HepG2 (cell line): ENCODE data around the gene COG5. TPM values are rescaled to one million over a fixed set of nuclear protein-coding genes. Genes with fewer than 3 reads are reported as not detected.

ENCODE experiments used
- ARID5B ChIP-seq: IDR thresholded peaks from 2 replicates; pipeline ENCODE4 v1.4.0; 2020; ENCODE audit warnings: mild to moderate bottlenecking, missing genetic modification reagents
- BRD4 ChIP-seq: sonication (generic); formaldehyde crosslinking; IDR thresholded peaks from 2 replicates; pipeline ENCODE4 v1.4.0; 2020; ENCODE audit warnings: missing genetic modification reagents
- DMAP1 ChIP-seq: IDR thresholded peaks from 2 replicates; pipeline ENCODE4 v1.6.1; 2016
- HOXA5 ChIP-seq: sonication (generic); formaldehyde crosslinking; IDR thresholded peaks from 2 replicates; pipeline ENCODE4 v1.4.0; 2020; ENCODE audit warnings: missing genetic modification reagents
- KAT7 ChIP-seq: IDR thresholded peaks from 2 replicates; pipeline ENCODE4 v1.6.1; 2018; ENCODE audit warnings: borderline replicate concordance, missing compliant biosample characterization
- MYC ChIP-seq: sonication (generic); formaldehyde crosslinking; IDR thresholded peaks from 2 replicates; pipeline ENCODE4 v1.9.0; 2021; ENCODE audit warnings: missing genetic modification reagents, borderline replicate concordance
- PHF8 ChIP-seq: sonication (generic); formaldehyde crosslinking; IDR thresholded peaks from 2 replicates; pipeline ENCODE4 v1.5.0; 2020; ENCODE audit warnings: missing genetic modification reagents
- SP1 ChIP-seq, 2 experiments: fragments of 450-650 bp in 1 of 2; sonication (generic) in 1 of 2; formaldehyde crosslinking in 1 of 2; IDR thresholded peaks; 2 replicates each; pipeline versions ENCODE4 v1.4.0 to v1.6.1; 2016 to 2020; ENCODE audit warnings: missing genetic modification reagents in 1 of 2
- TBX2 ChIP-seq: sonication (generic); formaldehyde crosslinking; IDR thresholded peaks from 2 replicates; pipeline ENCODE4 v1.5.0; 2020; ENCODE audit warnings: missing genetic modification reagents, mild to moderate bottlenecking, borderline replicate concordance
- TOPORS ChIP-seq: sonication (generic); formaldehyde crosslinking; IDR thresholded peaks from 2 replicates; pipeline ENCODE4 v1.8.0; 2023; ENCODE audit warnings: mild to moderate bottlenecking, missing genetic modification reagents
- U2AF1 ChIP-seq: fragments of 200-400 bp; formaldehyde crosslinking; optimal IDR thresholded peaks from 2 replicates; pipeline ENCODE3; 2017; ENCODE audit warnings: mild to moderate bottlenecking, low read depth, low read length
- ZNF382 ChIP-seq: sonication (generic); formaldehyde crosslinking; IDR thresholded peaks from 2 replicates; pipeline ENCODE4 v1.5.0; 2020; ENCODE audit warnings: missing genetic modification reagents, mild to moderate bottlenecking, borderline replicate concordance
- ZNF749 ChIP-seq: sonication (generic); formaldehyde crosslinking; IDR thresholded peaks from 2 replicates; pipeline ENCODE4 v1.8.0; 2022; ENCODE audit warnings: mild to moderate bottlenecking, missing genetic modification reagents, moderate library complexity, borderline replicate concordance
- ZNF792 ChIP-seq: IDR thresholded peaks from 2 replicates; pipeline ENCODE4 v1.6.1; 2016
- ZSCAN22 ChIP-seq: sonication (generic); formaldehyde crosslinking; IDR thresholded peaks from 2 replicates; pipeline ENCODE4 v1.4.0; 2020; ENCODE audit warnings: mild to moderate bottlenecking, missing genetic modification reagents
- polyA plus RNA-seq, 8 experiments: library from polyadenylated mRNA; depleted of rRNA in 3 of 8; stranded (reverse) in 7 of 8; unstranded in 1 of 8; fragments of >200 nt; fragmentation: Illumina TruSeq in 4 of 8; extraction: Trizol in 4 of 8; gene quantifications; 2 replicates each; pipeline versions ENCODE4 v1.2.1 to v1.2.3, GENCODE V29; 2011 to 2016; ENCODE audit warnings: low read depth in 4 of 8, missing spikeins in 1 of 8, mixed read lengths in 1 of 8; ENCODE audit not compliant: insufficient read depth in 1 of 8
- total RNA-seq, 5 experiments: library from RNA; depleted of rRNA; stranded (reverse); fragments of >200 nt; fragmentation: Illumina TruSeq; extraction: Trizol; gene quantifications; 2 replicates each; pipeline ENCODE4 v1.2.3, GENCODE V29; 2016; ENCODE audit warnings: low read depth in 1 of 5
- TF ChIP-seq, protein P1 (sequence below): fragments of 450-650 bp; IDR thresholded peaks from 2 replicates; pipeline ENCODE4 v1.6.1; 2016
- TF ChIP-seq, protein P2 (sequence below): IDR thresholded peaks from 2 replicates; pipeline ENCODE4 v1.6.1; 2016; ENCODE audit warnings: mild to moderate bottlenecking
- TF ChIP-seq, protein P3 (sequence below): sonication (generic); formaldehyde crosslinking; IDR thresholded peaks from 2 replicates; pipeline ENCODE4 v1.4.0; 2020; ENCODE audit warnings: low read depth, missing genetic modification reagents

Gene COG5
- total and polyA plus RNA-seq, 2 of the 13 experiments (the other 11 are each of a cell fraction or from before 2014, with no cell fraction given): 20.4 to 31.3 TPM

DNA sequence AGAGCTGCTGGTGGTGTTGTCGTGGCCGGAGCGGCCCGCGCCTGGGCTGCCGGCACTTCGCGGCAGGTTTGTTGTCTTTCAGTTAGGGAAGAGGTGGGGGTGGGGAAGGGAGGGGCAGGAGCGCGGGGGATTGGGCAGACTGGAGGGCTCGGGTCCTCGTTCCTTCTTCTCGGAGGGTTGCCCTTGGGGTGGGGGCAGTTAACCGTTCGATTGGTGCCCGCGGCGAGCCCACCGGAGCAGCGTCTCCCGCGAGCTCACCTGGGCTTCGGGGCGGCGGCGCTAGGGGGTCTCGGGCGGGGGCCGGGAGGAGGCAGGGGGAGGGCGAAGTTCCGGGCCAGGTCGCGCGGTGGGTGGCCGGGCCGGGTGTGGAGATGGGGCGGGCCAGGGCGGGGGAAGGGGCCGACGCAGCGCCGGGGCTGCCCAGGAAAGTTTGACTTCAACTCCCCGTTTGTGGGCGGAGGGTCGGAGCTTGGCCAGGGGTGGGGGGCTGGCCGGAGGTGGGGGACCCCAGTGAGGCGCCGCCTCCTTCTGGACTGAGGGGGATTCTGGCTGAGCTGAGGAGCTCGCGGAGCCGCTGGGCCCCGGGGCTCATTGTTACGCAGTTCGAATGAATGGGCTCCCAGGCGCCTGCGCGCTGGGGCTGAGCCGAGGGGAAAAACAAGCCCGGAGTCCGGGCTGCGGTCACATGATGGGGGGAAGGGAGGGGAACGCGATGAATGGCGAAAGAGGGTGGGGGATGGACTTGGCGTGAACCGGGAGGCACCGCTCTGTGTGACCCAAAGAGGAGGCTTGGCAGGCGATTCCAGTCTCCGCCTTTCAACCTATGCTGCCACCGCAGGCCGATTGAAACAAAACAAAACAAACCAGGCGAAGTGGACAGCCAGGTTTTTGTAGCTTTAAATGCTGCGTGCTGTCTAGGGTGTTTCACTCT is 394.3 kb downstream of the COG5 start (continued):
- TF ChIP-seq ZNF792 (CRISPR knock-in tag): peak; percentile 86
- TF ChIP-seq ZSCAN22: no peak
- TF ChIP-seq TOPORS (CRISPR knock-in tag): 0 out of 2 replicates have a peak, but pooled peaks have one; percentile 38
- TF ChIP-seq ZNF749 (CRISPR knock-in tag): no peak; the same call in 1 of the 2 replicates
- TF ChIP-seq PHF8: peak; percentile 68
- TF ChIP-seq KAT7 (CRISPR knock-in tag): peak; percentile 93
- TF ChIP-seq MYC: peak; percentile 75
- peak; percentile 85 for TF ChIP-seq DMAP1 (CRISPR knock-in tag)
- TF ChIP-seq, protein P1, sequence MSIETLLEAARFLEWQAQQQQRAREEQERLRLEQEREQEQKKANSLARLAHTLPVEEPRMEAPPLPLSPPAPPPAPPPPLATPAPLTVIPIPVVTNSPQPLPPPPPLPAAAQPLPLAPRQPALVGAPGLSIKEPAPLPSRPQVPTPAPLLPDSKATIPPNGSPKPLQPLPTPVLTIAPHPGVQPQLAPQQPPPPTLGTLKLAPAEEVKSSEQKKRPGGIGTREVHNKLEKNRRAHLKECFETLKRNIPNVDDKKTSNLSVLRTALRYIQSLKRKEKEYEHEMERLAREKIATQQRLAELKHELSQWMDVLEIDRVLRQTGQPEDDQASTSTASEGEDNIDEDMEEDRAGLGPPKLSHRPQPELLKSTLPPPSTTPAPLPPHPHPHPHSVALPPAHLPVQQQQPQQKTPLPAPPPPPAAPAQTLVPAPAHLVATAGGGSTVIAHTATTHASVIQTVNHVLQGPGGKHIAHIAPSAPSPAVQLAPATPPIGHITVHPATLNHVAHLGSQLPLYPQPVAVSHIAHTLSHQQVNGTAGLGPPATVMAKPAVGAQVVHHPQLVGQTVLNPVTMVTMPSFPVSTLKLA: peak; percentile 64
- no peak for TF ChIP-seq ZNF382 (CRISPR knock-in tag)
- TF ChIP-seq U2AF1: no peak
- 0 out of 2 replicates have a peak, but pooled peaks have one; percentile 52 for TF ChIP-seq BRD4
- TF ChIP-seq HOXA5: peak; percentile 83; the same call in 1 of the 2 replicates
- TF ChIP-seq TBX2 (CRISPR knock-in tag): peak; percentile 72; the same call in 1 of the 2 replicates
- TF ChIP-seq SP1 (IDR thresholded peaks at IDR 0.05): no peak
- no peak for TF ChIP-seq SP1 (CRISPR knock-in tag; IDR thresholded peaks at IDR 0.05)
- TF ChIP-seq ARID5B (CRISPR knock-in tag): peak; percentile 79
- TF ChIP-seq, protein P2, sequence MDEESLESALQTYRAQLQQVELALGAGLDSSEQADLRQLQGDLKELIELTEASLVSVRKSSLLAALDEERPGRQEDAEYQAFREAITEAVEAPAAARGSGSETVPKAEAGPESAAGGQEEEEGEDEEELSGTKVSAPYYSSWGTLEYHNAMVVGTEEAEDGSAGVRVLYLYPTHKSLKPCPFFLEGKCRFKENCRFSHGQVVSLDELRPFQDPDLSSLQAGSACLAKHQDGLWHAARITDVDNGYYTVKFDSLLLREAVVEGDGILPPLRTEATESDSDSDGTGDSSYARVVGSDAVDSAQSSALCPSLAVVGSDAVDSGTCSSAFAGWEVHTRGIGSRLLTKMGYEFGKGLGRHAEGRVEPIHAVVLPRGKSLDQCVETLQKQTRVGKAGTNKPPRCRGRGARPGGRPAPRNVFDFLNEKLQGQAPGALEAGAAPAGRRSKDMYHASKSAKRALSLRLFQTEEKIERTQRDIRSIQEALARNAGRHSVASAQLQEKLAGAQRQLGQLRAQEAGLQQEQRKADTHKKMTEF (CRISPR knock-in tag): peak; percentile 74
- TF ChIP-seq, protein P3, sequence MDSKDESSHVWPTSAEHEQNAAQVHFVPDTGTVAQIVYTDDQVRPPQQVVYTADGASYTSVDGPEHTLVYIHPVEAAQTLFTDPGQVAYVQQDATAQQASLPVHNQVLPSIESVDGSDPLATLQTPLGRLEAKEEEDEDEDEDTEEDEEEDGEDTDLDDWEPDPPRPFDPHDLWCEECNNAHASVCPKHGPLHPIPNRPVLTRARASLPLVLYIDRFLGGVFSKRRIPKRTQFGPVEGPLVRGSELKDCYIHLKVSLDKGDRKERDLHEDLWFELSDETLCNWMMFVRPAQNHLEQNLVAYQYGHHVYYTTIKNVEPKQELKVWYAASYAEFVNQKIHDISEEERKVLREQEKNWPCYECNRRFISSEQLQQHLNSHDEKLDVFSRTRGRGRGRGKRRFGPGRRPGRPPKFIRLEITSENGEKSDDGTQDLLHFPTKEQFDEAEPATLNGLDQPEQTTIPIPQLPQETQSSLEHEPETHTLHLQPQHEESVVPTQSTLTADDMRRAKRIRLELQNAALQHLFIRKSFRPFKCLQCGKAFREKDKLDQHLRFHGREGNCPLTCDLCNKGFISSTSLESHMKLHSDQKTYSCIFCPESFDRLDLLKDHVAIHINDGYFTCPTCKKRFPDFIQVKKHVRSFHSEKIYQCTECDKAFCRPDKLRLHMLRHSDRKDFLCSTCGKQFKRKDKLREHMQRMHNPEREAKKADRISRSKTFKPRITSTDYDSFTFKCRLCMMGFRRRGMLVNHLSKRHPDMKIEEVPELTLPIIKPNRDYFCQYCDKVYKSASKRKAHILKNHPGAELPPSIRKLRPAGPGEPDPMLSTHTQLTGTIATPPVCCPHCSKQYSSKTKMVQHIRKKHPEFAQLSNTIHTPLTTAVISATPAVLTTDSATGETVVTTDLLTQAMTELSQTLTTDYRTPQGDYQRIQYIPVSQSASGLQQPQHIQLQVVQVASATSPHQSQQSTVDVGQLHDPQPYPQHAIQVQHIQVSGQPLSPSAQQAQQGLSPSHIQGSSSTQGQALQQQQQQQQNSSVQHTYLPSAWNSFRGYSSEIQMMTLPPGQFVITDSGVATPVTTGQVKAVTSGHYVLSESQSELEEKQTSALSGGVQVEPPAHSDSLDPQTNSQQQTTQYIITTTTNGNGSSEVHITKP (CRISPR knock-in tag): no peak
